Neural cell (in vitro differentiated cells): ENCODE data around the gene COL9A1. TPM values are rescaled to one million over a fixed set of nuclear protein-coding genes. Genes with fewer than 3 reads are reported as not detected.
"Not testable (repeated sequence)": the region's sequence is repeated elsewhere in the genome, so short reads cannot be mapped to it uniquely, and the experiment has no call there.

Experiments used
- H2AFZ ChIP-seq: fragments of 200-600, 300-800 bp; sonication (generic), shearing (Covaris generic); 2 replicates; pipeline ENCODE4 v1.6.0; 2014; ENCODE audit warnings: low read depth, mild to moderate bottlenecking, antibody characterized with exemption, low read length, moderate library complexity
- H3F3A ChIP-seq: fragments of 200-600 bp; shearing (Covaris generic); 2 replicates; pipeline ENCODE4 v1.6.1; 2016; ENCODE audit warnings: mild to moderate bottlenecking, moderate library complexity, mixed read lengths, antibody characterized with exemption, low read length; ENCODE audit not compliant: insufficient read depth, poor library complexity, severe bottlenecking
- H3K27ac ChIP-seq: fragments of 200-600, 300-800 bp; sonication (generic), shearing (Covaris generic); 2 replicates; pipeline ENCODE4 v1.5.1; 2014; ENCODE audit warnings: mild to moderate bottlenecking, low read length, moderate library complexity
- H3K27me3 ChIP-seq: fragments of 300-800, 200-600 bp; sonication (generic), shearing (Covaris generic); 2 replicates; pipeline ENCODE4 v1.6.0; 2014; ENCODE audit warnings: mild to moderate bottlenecking, low read depth, low read length, moderate library complexity; ENCODE audit not compliant: insufficient read depth
- H3K36me3 ChIP-seq: fragments of 300-800, 200-600 bp; sonication (generic), shearing (Covaris generic); 2 replicates; pipeline ENCODE4 v1.5.1; 2014; ENCODE audit warnings: mild to moderate bottlenecking, antibody characterized with exemption, low read length, moderate library complexity; ENCODE audit not compliant: insufficient read depth
- H3K4me2 ChIP-seq: fragments of 300-800, 200-600 bp; sonication (generic), shearing (Covaris generic); 2 replicates; pipeline ENCODE4 v1.6.0; 2014; ENCODE audit warnings: mild to moderate bottlenecking, low read length
- H3K4me3 ChIP-seq: fragments of 300-800, 200-600 bp; sonication (generic), shearing (Covaris generic); 2 replicates; pipeline ENCODE4 v1.5.1; 2014; ENCODE audit warnings: mild to moderate bottlenecking, low read length, moderate library complexity
- H3K79me2 ChIP-seq: fragments of 200-600 bp; shearing (Covaris generic); replicated peaks from 2 replicates; pipeline ENCODE4 v1.6.0; 2014; ENCODE audit warnings: mild to moderate bottlenecking, low read length, moderate library complexity; ENCODE audit not compliant: insufficient read depth
- H3K9ac ChIP-seq: fragments of 300-800, 200-600 bp; sonication (generic), shearing (Covaris generic); 2 replicates; pipeline ENCODE4 v1.6.1; 2016; ENCODE audit warnings: mild to moderate bottlenecking, low read length, mixed read lengths
- H3K9me2 ChIP-seq: fragments of 200-600 bp; shearing (Covaris generic); 2 replicates; pipeline ENCODE4 v1.6.1; 2016; ENCODE audit warnings: mild to moderate bottlenecking, low read length, mixed read lengths; ENCODE audit not compliant: insufficient read depth
- H3K9me3 ChIP-seq: fragments of 200-600, 300-800 bp; sonication (generic), shearing (Covaris generic); 2 replicates; pipeline ENCODE4 v1.6.1; 2016; ENCODE audit warnings: mild to moderate bottlenecking, mixed run types, low read length, moderate library complexity, mixed read lengths
- H4K20me1 ChIP-seq: fragments of 200-600 bp; shearing (Covaris generic); 2 replicates; pipeline ENCODE4 v1.6.1; 2016; ENCODE audit warnings: mild to moderate bottlenecking, mixed run types; ENCODE audit not compliant: insufficient read depth
- EZH2 ChIP-seq: fragments of 200-600, 300-800 bp; shearing (Covaris generic), sonication (generic); IDR thresholded peaks from 2 replicates; pipeline ENCODE4 v1.6.1; 2014; ENCODE audit warnings: antibody characterized with exemption, low read length, borderline replicate concordance, mild to moderate bottlenecking; ENCODE audit not compliant: insufficient read depth, poor library complexity, severe bottlenecking
- POLR2AphosphoS5 ChIP-seq: IDR thresholded peaks from 2 replicates; pipeline ENCODE4 v1.6.1; 2012
- RAD21 ChIP-seq: fragments of 450-650 bp; conservative IDR thresholded peaks from 2 replicates; pipeline ENCODE4 v1.6.1; 2014; ENCODE audit warnings: antibody characterized with exemption, mild to moderate bottlenecking, moderate library complexity
- SMC3 ChIP-seq: fragments of 450-650 bp; conservative IDR thresholded peaks from 2 replicates; pipeline ENCODE4 v1.6.1; 2014; ENCODE audit warnings: antibody characterized with exemption, mild to moderate bottlenecking, moderate library complexity; ENCODE audit not compliant: poor library complexity
- TAF1 ChIP-seq: IDR thresholded peaks from 2 replicates; pipeline ENCODE4 v1.6.1; 2012; ENCODE audit warnings: low read depth
- polyA plus RNA-seq: library from polyadenylated mRNA; depleted of rRNA; stranded (reverse); fragments of >200 nt; gene quantifications from 2 replicates; pipeline ENCODE4 v1.2.3, GENCODE V29; 2014
- TF ChIP-seq, protein P1 (sequence below): fragments of 450-650 bp; IDR thresholded peaks from 2 replicates; pipeline ENCODE4 v1.5.1; 2014; ENCODE audit warnings: antibody characterized with exemption, mild to moderate bottlenecking, moderate library complexity; ENCODE audit not compliant: poor library complexity, severe bottlenecking

COL9A1 gene
- polyA plus RNA-seq, 1 donor from 2014 or later: 1.0 TPM

DNA sequence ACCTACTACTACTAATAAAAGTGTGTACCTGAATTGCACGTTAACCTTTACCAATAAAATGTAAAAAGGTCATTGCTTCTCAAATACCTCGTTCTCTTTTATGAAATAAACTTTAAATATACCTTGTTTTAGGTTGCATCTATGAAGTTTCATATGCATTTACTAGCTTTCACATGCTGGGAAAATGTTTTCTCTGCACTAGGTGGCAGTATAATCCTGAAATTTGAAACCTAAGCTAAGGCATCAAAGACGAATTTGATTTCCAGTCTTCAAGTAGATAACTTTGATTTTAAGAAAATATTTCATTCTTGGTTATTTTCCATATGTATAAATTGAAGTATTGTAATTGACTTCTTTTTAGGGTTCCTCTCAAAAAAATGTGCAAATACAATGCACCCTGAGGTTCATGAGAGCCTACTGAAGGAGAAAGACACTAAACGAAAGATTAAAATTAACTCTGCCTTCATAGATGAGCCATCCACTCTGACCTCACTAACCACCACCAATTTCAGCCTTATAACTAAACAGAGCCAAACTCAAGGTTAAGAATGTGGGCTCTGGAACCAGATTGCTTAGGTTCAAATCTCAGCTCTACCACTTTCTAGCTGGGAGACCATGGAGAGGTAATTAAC, 7.3 kb upstream of the COL9A1 start:
- Histone ChIP-seq H3K79me2 (no peaks in the 10 kb centered on the region), H3K27me3 (no peaks in the 10 kb centered on the region), H3F3A (no peaks in the 10 kb centered on the region), H2AFZ (no peak overlapping the region), H3K36me3 (no peaks in the 10 kb centered on the region), H3K9me2 (no peaks in the 10 kb centered on the region), H3K9ac (no peak overlapping the region), H3K4me3 (no peak overlapping the region), H4K20me1 (no peaks in the 10 kb centered on the region), H3K9me3 (no peaks in the 10 kb centered on the region), H3K4me2 (no peak overlapping the region), H3K27ac (no peak overlapping the region)
- TF ChIP-seq SMC3 (peak; percentile 75), TAF1 (no peak), RAD21 (peak; percentile 81)
- TF ChIP-seq, protein P1, sequence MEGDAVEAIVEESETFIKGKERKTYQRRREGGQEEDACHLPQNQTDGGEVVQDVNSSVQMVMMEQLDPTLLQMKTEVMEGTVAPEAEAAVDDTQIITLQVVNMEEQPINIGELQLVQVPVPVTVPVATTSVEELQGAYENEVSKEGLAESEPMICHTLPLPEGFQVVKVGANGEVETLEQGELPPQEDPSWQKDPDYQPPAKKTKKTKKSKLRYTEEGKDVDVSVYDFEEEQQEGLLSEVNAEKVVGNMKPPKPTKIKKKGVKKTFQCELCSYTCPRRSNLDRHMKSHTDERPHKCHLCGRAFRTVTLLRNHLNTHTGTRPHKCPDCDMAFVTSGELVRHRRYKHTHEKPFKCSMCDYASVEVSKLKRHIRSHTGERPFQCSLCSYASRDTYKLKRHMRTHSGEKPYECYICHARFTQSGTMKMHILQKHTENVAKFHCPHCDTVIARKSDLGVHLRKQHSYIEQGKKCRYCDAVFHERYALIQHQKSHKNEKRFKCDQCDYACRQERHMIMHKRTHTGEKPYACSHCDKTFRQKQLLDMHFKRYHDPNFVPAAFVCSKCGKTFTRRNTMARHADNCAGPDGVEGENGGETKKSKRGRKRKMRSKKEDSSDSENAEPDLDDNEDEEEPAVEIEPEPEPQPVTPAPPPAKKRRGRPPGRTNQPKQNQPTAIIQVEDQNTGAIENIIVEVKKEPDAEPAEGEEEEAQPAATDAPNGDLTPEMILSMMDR: peak; percentile 80

GRCh38 chr6:70309243-70309642, 6.4 kb upstream of the COL9A1 start:
- H3K4me3 ChIP-seq: no peak overlapping the region
- H3K9ac ChIP-seq: no peak overlapping the region
- no peak for TF ChIP-seq POLR2AphosphoS5
- no peak for TF ChIP-seq EZH2
- TF ChIP-seq RAD21: no peak
- H2AFZ ChIP-seq: no peak overlapping the region
- H3K27ac ChIP-seq: no peak overlapping the region
- H3K9me2 ChIP-seq: no peaks in the 10 kb centered on the region
- no peaks in the 10 kb centered on the region for H3K9me3 ChIP-seq
- H3K79me2 ChIP-seq: no peaks in the 10 kb centered on the region
- no peaks in the 10 kb centered on the region for H3F3A ChIP-seq
- no peaks in the 10 kb centered on the region for H3K27me3 ChIP-seq
- H3K36me3 ChIP-seq: no peaks in the 10 kb centered on the region
- no peaks in the 10 kb centered on the region for H4K20me1 ChIP-seq
- no peak overlapping the region for H3K4me2 ChIP-seq

DNA sequence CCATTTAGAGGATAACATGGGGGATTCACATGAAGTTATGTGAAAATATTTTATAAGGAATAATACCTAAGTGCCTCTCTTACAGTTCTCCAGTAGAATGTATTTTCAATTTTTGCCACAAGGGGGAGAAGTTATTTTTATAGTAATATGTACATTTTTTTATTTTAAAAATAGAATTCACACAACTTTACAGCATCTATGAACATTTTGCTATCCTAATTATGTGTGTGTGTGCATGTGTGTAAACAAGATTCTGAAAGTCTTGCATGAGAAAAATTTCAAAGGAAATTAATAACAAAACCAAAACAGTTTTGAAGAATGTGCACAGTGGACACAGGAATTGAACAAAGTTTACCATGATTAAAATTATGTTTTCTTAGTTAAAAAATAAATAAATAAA, 5.3 kb upstream of the COL9A1 start:
- H3K9ac ChIP-seq, H4K20me1 ChIP-seq, H3K27ac ChIP-seq, H3K4me2 ChIP-seq, H3K9me2 ChIP-seq, H3K9me3 ChIP-seq, H3K79me2 ChIP-seq, H3F3A ChIP-seq, H3K27me3 ChIP-seq, H2AFZ ChIP-seq, H3K36me3 ChIP-seq, H3K4me3 ChIP-seq: not testable (repeated sequence)
- TF ChIP-seq, protein P1: peak; percentile 23
